ENCODE data around the gene ZFAND3. TPM values are rescaled to one million over a fixed set of nuclear protein-coding genes. Genes with fewer than 3 reads are reported as not detected.

Gene ZFAND3
- total RNA-seq, 1 experiment from 2014 or later, result 75.0 TPM

- TF ChIP-seq, protein P1, sequence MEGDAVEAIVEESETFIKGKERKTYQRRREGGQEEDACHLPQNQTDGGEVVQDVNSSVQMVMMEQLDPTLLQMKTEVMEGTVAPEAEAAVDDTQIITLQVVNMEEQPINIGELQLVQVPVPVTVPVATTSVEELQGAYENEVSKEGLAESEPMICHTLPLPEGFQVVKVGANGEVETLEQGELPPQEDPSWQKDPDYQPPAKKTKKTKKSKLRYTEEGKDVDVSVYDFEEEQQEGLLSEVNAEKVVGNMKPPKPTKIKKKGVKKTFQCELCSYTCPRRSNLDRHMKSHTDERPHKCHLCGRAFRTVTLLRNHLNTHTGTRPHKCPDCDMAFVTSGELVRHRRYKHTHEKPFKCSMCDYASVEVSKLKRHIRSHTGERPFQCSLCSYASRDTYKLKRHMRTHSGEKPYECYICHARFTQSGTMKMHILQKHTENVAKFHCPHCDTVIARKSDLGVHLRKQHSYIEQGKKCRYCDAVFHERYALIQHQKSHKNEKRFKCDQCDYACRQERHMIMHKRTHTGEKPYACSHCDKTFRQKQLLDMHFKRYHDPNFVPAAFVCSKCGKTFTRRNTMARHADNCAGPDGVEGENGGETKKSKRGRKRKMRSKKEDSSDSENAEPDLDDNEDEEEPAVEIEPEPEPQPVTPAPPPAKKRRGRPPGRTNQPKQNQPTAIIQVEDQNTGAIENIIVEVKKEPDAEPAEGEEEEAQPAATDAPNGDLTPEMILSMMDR (IDR thresholded peaks at IDR 0.05; ENCODE audit: unreplicated experiment), result no peak
- peaks cover 13% of the 10 kb centered on the region for H3K4me1 Mint-ChIP-seq (ENCODE audit: low read depth, unreplicated experiment)
- H3K4me3 Mint-ChIP-seq (ENCODE audit: low read depth, unreplicated experiment), result no peak overlapping the region
- CTCF ChIA-PET, result interaction anchor here (0.6 to 1.5 kb wide), 4 partner anchors 9 to 506 kb away, joined by 3 to 4 read pairs (median 3); no protein-coding TSS in a partner anchor
- H3K9me3 Mint-ChIP-seq (ENCODE audit: low read depth, unreplicated experiment), result no peaks in the 10 kb centered on the region
- H3K27ac Mint-ChIP-seq (ENCODE audit: unreplicated experiment), result no peak overlapping the region
- intact Hi-C loops (cut with micrococcal nuclease; ENCODE audit: unreplicated experiment), result no loop called here
- no peaks in the 10 kb centered on the region for H3K27me3 Mint-ChIP-seq (ENCODE audit: unreplicated experiment)
- DNase-seq, result no peak
- no TSS peak for BruUV-seq (replicated peaks)
- peaks cover 10% of the 10 kb centered on the region for H3K36me3 Mint-ChIP-seq (ENCODE audit: insufficient read depth, unreplicated experiment)
These were observed 323.9 kb downstream of the ZFAND3 start for GRCh38 chr6:38143191-38144150.

DNA sequence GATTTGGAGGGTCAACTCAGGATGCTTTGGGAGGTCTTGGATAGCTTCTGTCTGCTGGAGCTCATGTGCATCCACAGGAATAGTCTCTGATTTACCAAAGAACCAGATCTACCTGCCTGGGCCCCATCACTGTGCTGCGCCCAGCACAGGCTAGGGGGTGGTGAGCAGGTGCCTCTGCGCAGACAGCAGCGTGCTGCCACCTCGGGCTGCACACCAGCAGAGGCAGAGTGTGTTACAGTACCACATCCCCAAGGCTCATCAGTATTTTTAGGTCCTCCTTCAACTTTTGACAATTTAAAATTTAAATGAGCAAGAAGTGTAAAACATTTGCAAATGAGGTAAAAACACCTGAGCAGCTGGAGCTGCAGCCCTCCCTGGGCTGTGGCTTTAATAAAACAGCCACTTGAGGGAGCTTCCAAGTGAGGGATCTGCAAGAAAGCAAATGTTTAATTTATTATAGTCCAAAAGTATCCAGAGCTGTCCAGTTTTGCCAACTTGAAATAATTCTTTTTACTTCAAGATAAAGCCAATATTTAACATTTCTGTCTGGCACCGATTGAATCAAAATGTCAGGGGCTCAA lies 324.9 kb downstream of the ZFAND3 start:
- BruUV-seq (replicated peaks), result no TSS peak
- no peak for DNase-seq
- TF ChIP-seq, protein P1 (IDR thresholded peaks at IDR 0.05; ENCODE audit: unreplicated experiment), result no peak
- Mint-ChIP-seq H3K36me3 (ENCODE audit: insufficient read depth, unreplicated experiment) (peaks cover 10% of the 10 kb centered on the region), H3K9me3 (ENCODE audit: low read depth, unreplicated experiment) (no peaks in the 10 kb centered on the region), H3K4me1 (ENCODE audit: low read depth, unreplicated experiment) (peaks cover 13% of the 10 kb centered on the region), H3K27ac (ENCODE audit: unreplicated experiment) (no peak overlapping the region), H3K27me3 (ENCODE audit: unreplicated experiment) (no peaks in the 10 kb centered on the region), H3K4me3 (ENCODE audit: low read depth, unreplicated experiment) (no peak overlapping the region)
- intact Hi-C loops (cut with micrococcal nuclease; ENCODE audit: unreplicated experiment), result no loop called here
- CTCF ChIA-PET, result interaction anchor here (0.6 to 1.5 kb wide), 3 partner anchors 10 to 447 kb away, joined by 3 to 4 read pairs (median 3); no protein-coding TSS in a partner anchor

- TF ChIP-seq, protein P1 (IDR thresholded peaks at IDR 0.05; ENCODE audit: unreplicated experiment), result no peak
- H3K4me1 Mint-ChIP-seq (ENCODE audit: low read depth, unreplicated experiment), result peaks cover 13% of the 10 kb centered on the region
- intact Hi-C loops (cut with micrococcal nuclease; ENCODE audit: unreplicated experiment), result no loop called here
- no peak for DNase-seq
- BruUV-seq (replicated peaks), result no TSS peak
- no peak overlapping the region for H3K27ac Mint-ChIP-seq (ENCODE audit: unreplicated experiment)
- H3K4me3 Mint-ChIP-seq (ENCODE audit: low read depth, unreplicated experiment), result no peak overlapping the region
- H3K9me3 Mint-ChIP-seq (ENCODE audit: low read depth, unreplicated experiment), result no peaks in the 10 kb centered on the region
- H3K36me3 Mint-ChIP-seq (ENCODE audit: insufficient read depth, unreplicated experiment), result peaks cover 8% of the 10 kb centered on the region
- CTCF ChIA-PET, result no interaction called here
- no peaks in the 10 kb centered on the region for H3K27me3 Mint-ChIP-seq (ENCODE audit: unreplicated experiment)
These were observed 326.6 kb downstream of the ZFAND3 start for GRCh38 chr6:38146021-38146733.

DNA sequence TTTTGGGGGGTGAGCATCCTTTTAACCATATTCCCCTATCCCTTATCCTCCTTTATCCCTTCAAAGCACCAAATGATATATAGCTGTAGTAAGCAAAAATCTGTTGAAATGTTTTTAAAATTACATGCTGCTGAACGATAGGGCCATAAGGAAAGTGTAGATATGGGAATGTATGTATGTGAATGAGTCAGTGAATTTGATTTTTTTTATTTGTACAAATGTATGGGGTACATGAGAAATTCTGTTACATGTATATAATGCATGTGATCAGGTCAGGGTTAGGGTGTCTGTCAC lies 327.2 kb downstream of the ZFAND3 start:
- H3K9me3 Mint-ChIP-seq (ENCODE audit: low read depth, unreplicated experiment), result no peaks in the 10 kb centered on the region
- TF ChIP-seq, protein P1 (IDR thresholded peaks at IDR 0.05; ENCODE audit: unreplicated experiment), result no peak
- H3K4me1 Mint-ChIP-seq (ENCODE audit: low read depth, unreplicated experiment), result peaks cover 13% of the 10 kb centered on the region
- intact Hi-C loops (cut with micrococcal nuclease; ENCODE audit: unreplicated experiment), result no loop called here
- H3K36me3 Mint-ChIP-seq (ENCODE audit: insufficient read depth, unreplicated experiment), result peaks cover 7% of the 10 kb centered on the region
- BruUV-seq (replicated peaks), result no TSS peak
- H3K27me3 Mint-ChIP-seq (ENCODE audit: unreplicated experiment), result no peaks in the 10 kb centered on the region
- no peak overlapping the region for H3K4me3 Mint-ChIP-seq (ENCODE audit: low read depth, unreplicated experiment)
- CTCF ChIA-PET, result no interaction called here
- H3K27ac Mint-ChIP-seq (ENCODE audit: unreplicated experiment), result no peak overlapping the region
- no peak for DNase-seq

Data from Calu3 (cell line).